HG02642 (cell line): Measurements from ENCODE around the gene ZFAND3.

ENCODE experiments used
- ATAC-seq: cut with Tn5 transposase; IDR thresholded peaks from one replicate; pipeline ENCODE4 v1.9.1; 2021; ENCODE audit warnings: mild to moderate bottlenecking; ENCODE audit not compliant: unreplicated experiment, poor library complexity

Gene ZFAND3

GRCh38 chr6:38188677-38189335, 369.3 kb downstream of the ZFAND3 start:
- no peak for ATAC-seq

GRCh38 chr6:38191418-38191817, 371.9 kb downstream of the ZFAND3 start:
- ATAC-seq: no peak

- no peak for ATAC-seq
Observed at GRCh38 chr6:38192011-38192410, 372.5 kb downstream of the ZFAND3 start.

- no peak for ATAC-seq
Observed at GRCh38 chr6:38192487-38192886, 373.0 kb downstream of the ZFAND3 start.

GRCh38 chr6:38193051-38193450, 373.5 kb downstream of the ZFAND3 start:
- ATAC-seq: no peak

GRCh38 chr6:38193481-38194281, 374.2 kb downstream of the ZFAND3 start:
- ATAC-seq: no peak

GRCh38 chr6:38194282-38194572, 374.7 kb downstream of the ZFAND3 start:
- no peak for ATAC-seq

GRCh38 chr6:38194589-38194988, 375.1 kb downstream of the ZFAND3 start:
- no peak for ATAC-seq

GRCh38 chr6:38195113-38195635, 375.6 kb downstream of the ZFAND3 start:
- ATAC-seq: no peak

GRCh38 chr6:38198219-38198618, 378.7 kb downstream of the ZFAND3 start:
- no peak for ATAC-seq
